Measurements from ENCODE around the gene ZDHHC7.

The ZDHHC7 gene

GRCh38 chr16:85010931-85011845 lies at the start of gene ZDHHC7:
TSS of gene ZDHHC7 (minus strand) at chr16:85011535. CDS start at chr16:84990618, 20,917 bp downstream.
- Histone ChIP-seq H3K27ac (ENCODE audit: low read depth, low read length, poor library complexity, severe bottlenecking) (peak within 1 kb of the TSS; percentile 64), H3K4me3 (ENCODE audit: low read depth, low read length, poor library complexity, severe bottlenecking) (peak within 1 kb of the TSS; percentile 82), H3K36me3 (ENCODE audit: insufficient read depth, low read length) (no peaks in the 10 kb centered on the region), H3K9me2 (ENCODE audit: low read depth, low read length) (no peaks in the 10 kb centered on the region), H3K79me2 (ENCODE audit: insufficient read depth, low read length) (peaks cover 16% of the 10 kb centered on the region), H3K9me3 (ENCODE audit: low read length) (no peaks in the 10 kb centered on the region), H3K4me1 (ENCODE audit: insufficient read depth, low read length, severe bottlenecking) (peaks cover 16% of the 10 kb centered on the region), H2AFZ (ENCODE audit: low read length) (0 out of 2 replicates have a peak within 1 kb of the TSS, but pooled peaks have one; percentile 28), H4K20me1 (ENCODE audit: insufficient read depth, low read length) (no peaks in the 10 kb centered on the region), H3K27me3 (ENCODE audit: insufficient read depth, low read length) (no peaks in the 10 kb centered on the region), H3K9ac (ENCODE audit: low read length) (peak within 1 kb of the TSS; percentile 91), H3K4me2 (ENCODE audit: low read length) (peak within 1 kb of the TSS; percentile 99), H3F3A (ENCODE audit: insufficient read depth, low read length) (no peaks in the 10 kb centered on the region)
- TF ChIP-seq EZH2 (IDR thresholded peaks at IDR 0.05; ENCODE audit: borderline replicate concordance, low read length) (no peak), CTCF (IDR thresholded peaks at IDR 0.05; ENCODE audit: low read length) (no peak; the same call in 1 of the 2 replicates)

- Histone ChIP-seq H3K4me1 (ENCODE audit: insufficient read depth, low read length, severe bottlenecking) (peaks cover 20% of the 10 kb centered on the region), H3K4me2 (ENCODE audit: low read length) (no peak overlapping the region), H3K27ac (ENCODE audit: low read depth, low read length, poor library complexity, severe bottlenecking) (no peak overlapping the region), H3F3A (ENCODE audit: insufficient read depth, low read length) (no peaks in the 10 kb centered on the region), H3K9me2 (ENCODE audit: low read depth, low read length) (no peaks in the 10 kb centered on the region), H3K27me3 (ENCODE audit: insufficient read depth, low read length) (no peaks in the 10 kb centered on the region), H3K79me2 (ENCODE audit: insufficient read depth, low read length) (no peaks in the 10 kb centered on the region), H3K9ac (ENCODE audit: low read length) (no peak overlapping the region), H3K4me3 (ENCODE audit: low read depth, low read length, poor library complexity, severe bottlenecking) (no peak overlapping the region), H3K9me3 (ENCODE audit: low read length) (no peaks in the 10 kb centered on the region), H2AFZ (ENCODE audit: low read length) (no peak overlapping the region), H4K20me1 (ENCODE audit: insufficient read depth, low read length) (no peaks in the 10 kb centered on the region), H3K36me3 (ENCODE audit: insufficient read depth, low read length) (no peaks in the 10 kb centered on the region)
- TF ChIP-seq CTCF (IDR thresholded peaks at IDR 0.05; ENCODE audit: low read length) (no peak), EZH2 (IDR thresholded peaks at IDR 0.05; ENCODE audit: borderline replicate concordance, low read length) (no peak)
These were observed 47.6 kb upstream of the ZDHHC7 start for GRCh38 chr16:85058909-85059308.

GRCh38 chr16:85057948-85058347 lies 46.6 kb upstream of the ZDHHC7 start:
- H3K4me2 ChIP-seq (ENCODE audit: low read length): no peak overlapping the region
- H4K20me1 ChIP-seq (ENCODE audit: insufficient read depth, low read length): no peaks in the 10 kb centered on the region
- peaks cover 20% of the 10 kb centered on the region for H3K4me1 ChIP-seq (ENCODE audit: insufficient read depth, low read length, severe bottlenecking)
- no peaks in the 10 kb centered on the region for H3K79me2 ChIP-seq (ENCODE audit: insufficient read depth, low read length)
- H3K4me3 ChIP-seq (ENCODE audit: low read depth, low read length, poor library complexity, severe bottlenecking): no peak overlapping the region
- H3K9me3 ChIP-seq (ENCODE audit: low read length): no peaks in the 10 kb centered on the region
- H3K27me3 ChIP-seq (ENCODE audit: insufficient read depth, low read length): no peaks in the 10 kb centered on the region
- H3K27ac ChIP-seq (ENCODE audit: low read depth, low read length, poor library complexity, severe bottlenecking): no peak overlapping the region
- H3K9me2 ChIP-seq (ENCODE audit: low read depth, low read length): no peaks in the 10 kb centered on the region
- no peak overlapping the region for H3K9ac ChIP-seq (ENCODE audit: low read length)
- TF ChIP-seq EZH2 (IDR thresholded peaks at IDR 0.05; ENCODE audit: borderline replicate concordance, low read length): no peak
- TF ChIP-seq CTCF (IDR thresholded peaks at IDR 0.05; ENCODE audit: low read length): no peak
- H3F3A ChIP-seq (ENCODE audit: insufficient read depth, low read length): no peaks in the 10 kb centered on the region
- H3K36me3 ChIP-seq (ENCODE audit: insufficient read depth, low read length): no peaks in the 10 kb centered on the region
- H2AFZ ChIP-seq (ENCODE audit: low read length): no peak overlapping the region

Data from OCI-LY1 (cell line).